ENCODE results near the gene CASK.
"Not testable (repeated sequence)": the region's sequence is repeated elsewhere in the genome, so short reads cannot be mapped to it uniquely, and the experiment has no call there.

Gene CASK

GRCh38 chrX:41553688-41554087 is 369.7 kb downstream of the CASK start:
- DNase-seq = no peak

GRCh38 chrX:41548411-41548810 is 374.9 kb downstream of the CASK start:
- DNase-seq = no peak

GRCh38 chrX:41543668-41544067 is 379.7 kb downstream of the CASK start:
- no peak for DNase-seq

GRCh38 chrX:41543025-41543424 is 380.3 kb downstream of the CASK start:
- DNase-seq = no peak

GRCh38 chrX:41542536-41542935 is 380.8 kb downstream of the CASK start:
- DNase-seq = no peak

- DNase-seq = peak; percentile 5
Measured at GRCh38 chrX:41542135-41542534, 381.2 kb downstream of the CASK start.

- DNase-seq = no peak
Measured at GRCh38 chrX:41541386-41541785, 382.0 kb downstream of the CASK start.

GRCh38 chrX:41538707-41539106 is 384.6 kb downstream of the CASK start:
- DNase-seq = no peak

GRCh38 chrX:41530085-41530484 is 393.3 kb downstream of the CASK start:
- no peak for DNase-seq

GRCh38 chrX:41529221-41529620 is 394.1 kb downstream of the CASK start:
- no peak for DNase-seq

GRCh38 chrX:41528784-41529183 is 394.6 kb downstream of the CASK start:
- no peak for DNase-seq

- DNase-seq = no peak
Measured at GRCh38 chrX:41526925-41527324, 396.4 kb downstream of the CASK start.

GRCh38 chrX:41526271-41526670 is 397.1 kb downstream of the CASK start:
- peak; percentile 4 for DNase-seq

- DNase-seq = no peak
Measured at GRCh38 chrX:41522671-41523070, 400.7 kb downstream of the CASK start.

- no peak for DNase-seq
Measured at GRCh38 chrX:41522081-41522480, 401.3 kb downstream of the CASK start.

GRCh38 chrX:41519468-41519867 is 403.9 kb downstream of the CASK start:
- no peak for DNase-seq

GRCh38 chrX:41518841-41519220 is 404.5 kb downstream of the CASK start:
- no peak for DNase-seq

GRCh38 chrX:41518127-41518840 is 405.1 kb downstream of the CASK start:
- DNase-seq = no peak

- no peak for DNase-seq
Measured at GRCh38 chrX:41516999-41517765, 406.2 kb downstream of the CASK start.

- no peak for DNase-seq
Measured at GRCh38 chrX:41516456-41516855, 406.9 kb downstream of the CASK start.

GRCh38 chrX:41515376-41515775 is 408.0 kb downstream of the CASK start:
- DNase-seq = no peak

GRCh38 chrX:41514179-41514578 is 409.2 kb downstream of the CASK start:
- no peak for DNase-seq

- not testable (repeated sequence) for DNase-seq
Measured at GRCh38 chrX:41512853-41513252, 410.5 kb downstream of the CASK start.

- no peak for DNase-seq
Measured at GRCh38 chrX:41512394-41512793, 411.0 kb downstream of the CASK start.

GRCh38 chrX:41507919-41508318 is 415.4 kb downstream of the CASK start:
- no peak for DNase-seq

Measured in OCI-M1 (cell line).